GM12872 (cell line): ENCODE measurements around the gene SPHK2.

ENCODE experiments used
- TF ChIP-seq, protein P1 (sequence below): IDR thresholded peaks from 3 replicates; pipeline ENCODE4 v1.5.1; 2011; ENCODE audit warnings: low read depth, mild to moderate bottlenecking, low read length, moderate library complexity; ENCODE audit not compliant: insufficient read depth

Gene SPHK2, protein sequence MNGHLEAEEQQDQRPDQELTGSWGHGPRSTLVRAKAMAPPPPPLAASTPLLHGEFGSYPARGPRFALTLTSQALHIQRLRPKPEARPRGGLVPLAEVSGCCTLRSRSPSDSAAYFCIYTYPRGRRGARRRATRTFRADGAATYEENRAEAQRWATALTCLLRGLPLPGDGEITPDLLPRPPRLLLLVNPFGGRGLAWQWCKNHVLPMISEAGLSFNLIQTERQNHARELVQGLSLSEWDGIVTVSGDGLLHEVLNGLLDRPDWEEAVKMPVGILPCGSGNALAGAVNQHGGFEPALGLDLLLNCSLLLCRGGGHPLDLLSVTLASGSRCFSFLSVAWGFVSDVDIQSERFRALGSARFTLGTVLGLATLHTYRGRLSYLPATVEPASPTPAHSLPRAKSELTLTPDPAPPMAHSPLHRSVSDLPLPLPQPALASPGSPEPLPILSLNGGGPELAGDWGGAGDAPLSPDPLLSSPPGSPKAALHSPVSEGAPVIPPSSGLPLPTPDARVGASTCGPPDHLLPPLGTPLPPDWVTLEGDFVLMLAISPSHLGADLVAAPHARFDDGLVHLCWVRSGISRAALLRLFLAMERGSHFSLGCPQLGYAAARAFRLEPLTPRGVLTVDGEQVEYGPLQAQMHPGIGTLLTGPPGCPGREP

GRCh38 chr19:48618916-48619691 lies at the start of gene SPHK2, which contains the start of gene RPL18:
Gene SPHK2, plus strand, starts transcription at chr19:48619506. Its CDS starts 1,009 bp downstream, at chr19:48620515.
Gene RPL18, minus strand, starts transcription at chr19:48619178. Its CDS starts 35 bp downstream, at chr19:48619143.
- TF ChIP-seq, protein P1, sequence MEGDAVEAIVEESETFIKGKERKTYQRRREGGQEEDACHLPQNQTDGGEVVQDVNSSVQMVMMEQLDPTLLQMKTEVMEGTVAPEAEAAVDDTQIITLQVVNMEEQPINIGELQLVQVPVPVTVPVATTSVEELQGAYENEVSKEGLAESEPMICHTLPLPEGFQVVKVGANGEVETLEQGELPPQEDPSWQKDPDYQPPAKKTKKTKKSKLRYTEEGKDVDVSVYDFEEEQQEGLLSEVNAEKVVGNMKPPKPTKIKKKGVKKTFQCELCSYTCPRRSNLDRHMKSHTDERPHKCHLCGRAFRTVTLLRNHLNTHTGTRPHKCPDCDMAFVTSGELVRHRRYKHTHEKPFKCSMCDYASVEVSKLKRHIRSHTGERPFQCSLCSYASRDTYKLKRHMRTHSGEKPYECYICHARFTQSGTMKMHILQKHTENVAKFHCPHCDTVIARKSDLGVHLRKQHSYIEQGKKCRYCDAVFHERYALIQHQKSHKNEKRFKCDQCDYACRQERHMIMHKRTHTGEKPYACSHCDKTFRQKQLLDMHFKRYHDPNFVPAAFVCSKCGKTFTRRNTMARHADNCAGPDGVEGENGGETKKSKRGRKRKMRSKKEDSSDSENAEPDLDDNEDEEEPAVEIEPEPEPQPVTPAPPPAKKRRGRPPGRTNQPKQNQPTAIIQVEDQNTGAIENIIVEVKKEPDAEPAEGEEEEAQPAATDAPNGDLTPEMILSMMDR: no peak

DNA sequence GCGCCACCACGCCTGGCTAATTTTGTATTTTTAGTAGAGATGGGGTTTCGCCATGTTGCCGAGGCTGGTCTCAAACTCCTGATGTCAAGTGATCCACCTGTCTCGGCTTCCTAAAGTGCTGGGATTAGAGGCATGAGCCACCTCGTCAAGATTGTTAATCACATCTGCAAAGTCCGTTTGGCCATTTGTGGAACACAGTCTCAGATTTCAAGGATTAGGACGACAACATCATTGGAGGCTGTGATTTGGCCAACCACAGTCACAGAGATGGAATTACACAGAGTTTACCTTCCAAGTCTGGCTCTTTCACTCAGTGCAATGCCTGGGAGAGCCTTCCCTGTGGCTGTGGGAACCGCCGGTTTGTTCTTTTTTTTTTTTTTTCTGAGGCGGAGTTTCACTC lies 49.5 kb upstream of the SPHK2 start:
- TF ChIP-seq, protein P1: no peak

DNA sequence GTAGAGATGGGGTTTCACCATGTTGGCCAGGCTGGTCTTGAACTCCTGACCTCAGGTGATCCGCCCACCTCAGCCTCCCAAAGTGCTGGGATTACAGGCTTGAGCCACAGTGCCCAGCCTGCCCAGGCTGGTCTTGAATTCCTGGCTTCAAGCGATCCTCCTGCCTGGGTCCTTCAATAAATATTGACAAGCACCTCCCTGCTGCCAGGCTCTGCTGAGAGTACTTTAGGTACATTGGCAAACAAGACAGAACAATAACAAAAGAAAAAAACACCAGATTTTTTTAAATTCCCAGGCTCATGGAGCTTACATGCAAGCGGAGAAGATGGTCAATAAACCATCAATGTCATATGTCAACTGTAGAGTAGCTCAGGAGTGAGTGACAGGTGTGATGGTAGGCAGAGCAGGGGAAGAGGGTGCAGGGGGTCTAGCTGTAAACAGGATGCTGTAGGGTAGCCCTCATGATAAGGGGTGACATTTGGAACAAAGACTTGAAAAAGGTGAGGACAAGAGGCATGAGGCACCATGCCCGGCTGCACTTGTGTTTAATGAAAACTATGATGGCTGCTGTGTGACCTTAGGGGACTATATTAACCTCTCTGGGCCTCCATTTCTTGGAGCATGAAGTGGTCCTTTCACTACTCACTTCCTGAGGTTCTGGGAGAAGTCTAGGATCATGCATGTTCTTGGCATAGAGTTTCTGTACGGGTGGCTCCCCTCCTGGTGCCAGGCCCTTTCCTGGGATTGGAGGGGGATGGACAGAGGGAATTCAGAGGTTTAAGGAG lies 47.7 kb upstream of the SPHK2 start:
- TF ChIP-seq, protein P1: no peak

- TF ChIP-seq, protein P1: no peak
These were observed 46.2 kb upstream of the SPHK2 start for GRCh38 chr19:48573163-48573505.

DNA sequence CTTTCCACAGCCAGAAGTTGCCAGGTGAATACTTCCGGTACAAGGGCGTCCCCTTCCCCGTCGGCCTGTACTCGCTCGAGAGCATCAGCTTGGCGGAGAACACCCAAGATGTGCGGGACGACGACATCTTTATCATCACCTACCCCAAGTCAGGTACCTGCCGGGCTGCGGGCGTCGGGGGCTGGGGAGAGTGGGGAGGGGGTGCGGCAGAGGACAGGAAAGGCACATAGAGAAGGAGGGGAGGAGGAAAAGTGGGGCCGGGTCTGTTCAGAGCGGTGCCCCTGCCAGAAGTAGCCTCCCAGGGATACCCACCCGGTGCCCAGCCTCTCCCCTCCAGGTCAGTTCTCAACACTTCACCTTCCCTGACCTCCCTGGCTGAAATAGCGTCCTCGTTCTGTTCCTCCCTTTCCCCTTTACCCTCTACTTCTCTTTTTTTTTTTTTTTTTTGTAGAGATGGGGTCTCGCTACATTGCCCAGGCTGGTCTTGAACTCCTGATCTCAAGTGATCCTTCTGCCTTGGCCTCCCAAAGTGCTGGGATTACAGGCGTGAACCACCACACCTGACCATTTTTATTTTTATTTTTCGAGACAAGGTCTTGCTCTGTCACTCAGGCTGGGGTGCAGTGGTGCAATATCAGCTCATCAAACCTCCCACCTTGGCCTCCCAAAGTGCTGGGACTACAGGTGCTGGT lies 43.2 kb upstream of the SPHK2 start:
- TF ChIP-seq, protein P1: no peak

- TF ChIP-seq, protein P1: no peak
These were observed 40.4 kb upstream of the SPHK2 start for GRCh38 chr19:48578891-48579290.
